ENCODE results near the gene CAMSAP3. TPM values are rescaled to one million over a fixed set of nuclear protein-coding genes. Genes with fewer than 3 reads are reported as not detected.
A peak's percentile ranks its signal among the peaks of the same experiment; 100 is the strongest.

CAMSAP3 gene
- polyA plus RNA-seq, 1 of the 3 experiments (the other 2 are of a cell fraction): 0.08 TPM

DNA sequence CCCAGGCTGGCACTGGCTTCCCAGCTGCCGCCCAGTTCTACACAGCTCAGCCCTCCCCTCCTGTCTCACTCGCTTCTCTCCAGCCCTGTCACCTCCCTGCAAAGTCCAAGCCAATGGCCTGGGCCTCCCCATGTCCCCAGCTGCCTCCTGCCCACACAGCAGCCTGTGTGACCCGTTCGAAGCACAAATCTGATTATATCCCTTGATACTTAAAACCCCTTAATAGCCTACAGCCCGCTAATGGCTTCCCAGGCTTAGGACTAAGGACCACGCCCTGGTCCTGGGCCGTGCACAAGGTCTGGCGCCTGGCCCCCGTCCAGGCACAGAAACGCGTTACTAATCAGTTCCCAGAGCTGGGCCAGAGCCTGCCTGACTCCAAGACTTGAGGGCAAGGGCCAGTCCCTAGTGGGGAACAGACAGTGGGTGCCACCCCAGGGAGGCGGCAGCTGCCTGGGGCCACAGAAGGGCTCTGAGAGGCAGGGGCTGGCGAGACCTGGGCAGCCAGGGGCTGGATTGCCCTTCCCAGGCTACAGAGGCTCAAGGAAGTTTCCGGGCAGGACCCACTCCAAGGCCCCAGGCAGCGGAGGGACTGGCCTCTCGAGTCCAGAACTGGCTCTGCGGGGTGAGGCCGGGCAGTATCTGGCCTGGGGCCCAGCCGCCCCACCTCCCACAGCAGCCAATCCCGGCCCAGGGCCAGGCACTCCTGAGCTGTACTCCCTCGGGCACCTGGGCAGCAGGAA is 23.3 kb downstream of the CAMSAP3 start (continued):
- TF ChIP-seq, protein P1, sequence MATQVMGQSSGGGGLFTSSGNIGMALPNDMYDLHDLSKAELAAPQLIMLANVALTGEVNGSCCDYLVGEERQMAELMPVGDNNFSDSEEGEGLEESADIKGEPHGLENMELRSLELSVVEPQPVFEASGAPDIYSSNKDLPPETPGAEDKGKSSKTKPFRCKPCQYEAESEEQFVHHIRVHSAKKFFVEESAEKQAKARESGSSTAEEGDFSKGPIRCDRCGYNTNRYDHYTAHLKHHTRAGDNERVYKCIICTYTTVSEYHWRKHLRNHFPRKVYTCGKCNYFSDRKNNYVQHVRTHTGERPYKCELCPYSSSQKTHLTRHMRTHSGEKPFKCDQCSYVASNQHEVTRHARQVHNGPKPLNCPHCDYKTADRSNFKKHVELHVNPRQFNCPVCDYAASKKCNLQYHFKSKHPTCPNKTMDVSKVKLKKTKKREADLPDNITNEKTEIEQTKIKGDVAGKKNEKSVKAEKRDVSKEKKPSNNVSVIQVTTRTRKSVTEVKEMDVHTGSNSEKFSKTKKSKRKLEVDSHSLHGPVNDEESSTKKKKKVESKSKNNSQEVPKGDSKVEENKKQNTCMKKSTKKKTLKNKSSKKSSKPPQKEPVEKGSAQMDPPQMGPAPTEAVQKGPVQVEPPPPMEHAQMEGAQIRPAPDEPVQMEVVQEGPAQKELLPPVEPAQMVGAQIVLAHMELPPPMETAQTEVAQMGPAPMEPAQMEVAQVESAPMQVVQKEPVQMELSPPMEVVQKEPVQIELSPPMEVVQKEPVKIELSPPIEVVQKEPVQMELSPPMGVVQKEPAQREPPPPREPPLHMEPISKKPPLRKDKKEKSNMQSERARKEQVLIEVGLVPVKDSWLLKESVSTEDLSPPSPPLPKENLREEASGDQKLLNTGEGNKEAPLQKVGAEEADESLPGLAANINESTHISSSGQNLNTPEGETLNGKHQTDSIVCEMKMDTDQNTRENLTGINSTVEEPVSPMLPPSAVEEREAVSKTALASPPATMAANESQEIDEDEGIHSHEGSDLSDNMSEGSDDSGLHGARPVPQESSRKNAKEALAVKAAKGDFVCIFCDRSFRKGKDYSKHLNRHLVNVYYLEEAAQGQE (IDR thresholded peaks at IDR 0.05; ENCODE audit: low read depth, low read length): no peak
- TF ChIP-seq, protein P2, sequence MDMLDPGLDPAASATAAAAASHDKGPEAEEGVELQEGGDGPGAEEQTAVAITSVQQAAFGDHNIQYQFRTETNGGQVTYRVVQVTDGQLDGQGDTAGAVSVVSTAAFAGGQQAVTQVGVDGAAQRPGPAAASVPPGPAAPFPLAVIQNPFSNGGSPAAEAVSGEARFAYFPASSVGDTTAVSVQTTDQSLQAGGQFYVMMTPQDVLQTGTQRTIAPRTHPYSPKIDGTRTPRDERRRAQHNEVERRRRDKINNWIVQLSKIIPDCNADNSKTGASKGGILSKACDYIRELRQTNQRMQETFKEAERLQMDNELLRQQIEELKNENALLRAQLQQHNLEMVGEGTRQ (IDR thresholded peaks at IDR 0.05; ENCODE audit: borderline replicate concordance, low read depth, low read length): no peak
- no peak for TF ChIP-seq CHD2 (IDR thresholded peaks at IDR 0.05; ENCODE audit: low read length, partially characterized antibody)

DNA sequence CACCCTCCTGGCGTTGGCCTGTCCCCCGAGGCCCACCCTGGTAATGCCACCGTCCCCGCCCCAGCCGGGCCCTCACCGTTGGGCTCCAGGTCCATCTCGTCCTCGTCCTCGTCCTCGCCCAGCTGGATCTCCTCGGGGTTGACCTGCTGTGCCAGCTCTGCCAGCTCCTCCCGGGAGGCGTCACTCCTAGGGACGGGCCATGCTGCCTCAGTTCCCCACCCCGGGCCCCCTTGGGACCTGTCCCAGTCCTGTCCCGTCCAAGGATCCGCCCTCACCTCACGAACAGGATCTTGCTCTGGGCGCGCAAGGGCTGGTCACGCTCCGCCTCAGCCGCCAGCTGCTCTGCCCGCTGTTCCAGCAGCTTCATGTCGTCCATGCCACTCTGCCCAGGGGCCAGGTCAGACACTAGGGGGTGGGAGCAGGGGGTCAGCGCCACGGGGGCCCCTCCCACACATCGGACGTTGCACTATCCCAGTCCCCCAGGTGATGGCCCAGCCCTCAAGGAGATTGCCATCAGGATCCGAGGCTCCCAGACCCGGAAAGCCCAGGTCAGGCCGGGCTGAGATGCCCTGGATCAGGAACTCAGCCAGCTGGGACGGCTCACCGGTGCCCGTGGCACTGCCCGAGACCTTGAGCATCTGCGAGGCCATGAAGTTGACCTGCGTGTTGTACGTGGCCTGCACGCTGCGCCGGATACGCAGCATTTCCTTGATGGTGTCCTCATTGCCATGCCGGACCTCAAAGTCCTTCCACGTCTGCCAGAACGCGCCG is 24.2 kb downstream of the CAMSAP3 start:
- Histone ChIP-seq H3K36me3 (replicated peaks in 1 of 2; ENCODE audit: control insufficient read depth in 1 of 2, insufficient read depth in 2 of 2, low read length in 1 of 2) (peaks cover 3 to 45% of the 10 kb centered on the region in 2 experiments), H3K9me2 (no peaks in the 10 kb centered on the region), H2AFZ (ENCODE audit: low read depth) (no peak overlapping the region), H3K27me3 (ENCODE audit: insufficient read depth) (no peaks in the 10 kb centered on the region), H3K4me1 (ENCODE audit: control insufficient read depth in 1 of 2, insufficient read depth in 2 of 2, low read depth in 1 of 2, low read length in 1 of 2) (peaks cover 0 to 42% of the 10 kb centered on the region in 2 experiments; a peak in 1 of 4 replicates), H3K4me3 (ENCODE audit: low read depth in 2 of 2, low read length in 1 of 2) (no peak overlapping the region; a peak in 1 of 4 replicates), H3K9me3 (no peaks in the 10 kb centered on the region), H3K79me2 (ENCODE audit: insufficient read depth) (no peaks in the 10 kb centered on the region), H3K27ac (ENCODE audit: low read depth in 2 of 2, low read length in 1 of 2) (peak overlapping the region in 1 of 2 experiments; percentile 98; a peak in 2 of 4 replicates), H4K20me1 (ENCODE audit: insufficient read depth) (no peaks in the 10 kb centered on the region), H3F3A (replicated peaks; ENCODE audit: insufficient read depth) (peaks cover 4% of the 10 kb centered on the region), H3K9ac (no peak overlapping the region), H3K4me2 (no peak overlapping the region)
- 83% methylated on average over 23 of the region's 48 CpGs for WGBS (ENCODE audit: low lambda C conversion rate)
- ChIA-PET POLR2A (interaction anchor here (1.4 to 2.6 kb wide), 6 partner anchors 10 to 52 kb away, joined by 3 to 16 read pairs (median 5); partner anchors contain the start of genes CAMSAP3, PCP2, PET100 and XAB2), CTCF (interaction anchor here (1.2 to 4.1 kb wide), 7 partner anchors 11 to 180 kb away, joined by 3 to 40 read pairs (median 8); partner anchors contain the start of genes PET100, TRAPPC5 and XAB2)
- TF ChIP-seq JUND (IDR thresholded peaks at IDR 0.05) (no peak), POLR2AphosphoS5 (IDR thresholded peaks at IDR 0.05; ENCODE audit: low read depth, low read length) (no peak), EZH2phosphoT487 (IDR thresholded peaks at IDR 0.05; ENCODE audit: borderline replicate concordance, low read depth) (no peak), MEF2A (IDR thresholded peaks at IDR 0.05; ENCODE audit: borderline replicate concordance, low read depth) (no peak), MXI1 (IDR thresholded peaks at IDR 0.05; ENCODE audit: low read depth, low read length) (no peak), YY1 (IDR thresholded peaks at IDR 0.05; ENCODE audit: low read depth) (no peak), FOSL2 (IDR thresholded peaks at IDR 0.05; ENCODE audit: borderline replicate concordance, low read depth) (no peak), TAF1 (IDR thresholded peaks at IDR 0.05; ENCODE audit: borderline replicate concordance, low read depth, low read length) (no peak), SIN3A (IDR thresholded peaks at IDR 0.05; ENCODE audit: borderline replicate concordance, low read depth, low read length) (no peak)
- TF ChIP-seq, protein P3, sequence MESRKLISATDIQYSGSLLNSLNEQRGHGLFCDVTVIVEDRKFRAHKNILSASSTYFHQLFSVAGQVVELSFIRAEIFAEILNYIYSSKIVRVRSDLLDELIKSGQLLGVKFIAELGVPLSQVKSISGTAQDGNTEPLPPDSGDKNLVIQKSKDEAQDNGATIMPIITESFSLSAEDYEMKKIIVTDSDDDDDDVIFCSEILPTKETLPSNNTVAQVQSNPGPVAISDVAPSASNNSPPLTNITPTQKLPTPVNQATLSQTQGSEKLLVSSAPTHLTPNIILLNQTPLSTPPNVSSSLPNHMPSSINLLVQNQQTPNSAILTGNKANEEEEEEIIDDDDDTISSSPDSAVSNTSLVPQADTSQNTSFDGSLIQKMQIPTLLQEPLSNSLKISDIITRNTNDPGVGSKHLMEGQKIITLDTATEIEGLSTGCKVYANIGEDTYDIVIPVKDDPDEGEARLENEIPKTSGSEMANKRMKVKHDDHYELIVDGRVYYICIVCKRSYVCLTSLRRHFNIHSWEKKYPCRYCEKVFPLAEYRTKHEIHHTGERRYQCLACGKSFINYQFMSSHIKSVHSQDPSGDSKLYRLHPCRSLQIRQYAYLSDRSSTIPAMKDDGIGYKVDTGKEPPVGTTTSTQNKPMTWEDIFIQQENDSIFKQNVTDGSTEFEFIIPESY (IDR thresholded peaks at IDR 0.05; ENCODE audit: borderline replicate concordance, low read depth): no peak
- TF ChIP-seq, protein P2 (IDR thresholded peaks at IDR 0.05; ENCODE audit: borderline replicate concordance, low read depth, low read length): no peak
- TF ChIP-seq, protein P4, sequence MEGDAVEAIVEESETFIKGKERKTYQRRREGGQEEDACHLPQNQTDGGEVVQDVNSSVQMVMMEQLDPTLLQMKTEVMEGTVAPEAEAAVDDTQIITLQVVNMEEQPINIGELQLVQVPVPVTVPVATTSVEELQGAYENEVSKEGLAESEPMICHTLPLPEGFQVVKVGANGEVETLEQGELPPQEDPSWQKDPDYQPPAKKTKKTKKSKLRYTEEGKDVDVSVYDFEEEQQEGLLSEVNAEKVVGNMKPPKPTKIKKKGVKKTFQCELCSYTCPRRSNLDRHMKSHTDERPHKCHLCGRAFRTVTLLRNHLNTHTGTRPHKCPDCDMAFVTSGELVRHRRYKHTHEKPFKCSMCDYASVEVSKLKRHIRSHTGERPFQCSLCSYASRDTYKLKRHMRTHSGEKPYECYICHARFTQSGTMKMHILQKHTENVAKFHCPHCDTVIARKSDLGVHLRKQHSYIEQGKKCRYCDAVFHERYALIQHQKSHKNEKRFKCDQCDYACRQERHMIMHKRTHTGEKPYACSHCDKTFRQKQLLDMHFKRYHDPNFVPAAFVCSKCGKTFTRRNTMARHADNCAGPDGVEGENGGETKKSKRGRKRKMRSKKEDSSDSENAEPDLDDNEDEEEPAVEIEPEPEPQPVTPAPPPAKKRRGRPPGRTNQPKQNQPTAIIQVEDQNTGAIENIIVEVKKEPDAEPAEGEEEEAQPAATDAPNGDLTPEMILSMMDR (IDR thresholded peaks at IDR 0.05): no peak
- DNase-seq: no peak

All from SK-N-SH (cell line).